Measurements from ENCODE around the gene TMEM143.

GRCh38 chr19:48385461-48386087 is 21.8 kb upstream of the TMEM143 start:
- TF ChIP-seq SUZ12 (IDR thresholded peaks at IDR 0.05; ENCODE audit: low read length) (no peak), JUN (IDR thresholded peaks at IDR 0.05; ENCODE audit: low read depth, low read length) (no peak), CTCF (IDR thresholded peaks at IDR 0.05; ENCODE audit: control extremely low read depth in 1 of 3, insufficient read depth in 1 of 3, low read depth in 1 of 3, low read length in 3 of 3) (no peak), MAX (IDR thresholded peaks at IDR 0.05) (no peak), RAD21 (IDR thresholded peaks at IDR 0.05 in 1 of 2, conservative IDR thresholded peaks at IDR 0.05 in 1 of 2; ENCODE audit: low read depth in 2 of 2, low read length in 2 of 2) (no peak), SIX5 (IDR thresholded peaks at IDR 0.05; ENCODE audit: low read depth, low read length) (no peak)
